PC-9 (cell line): ENCODE measurements around the gene CYSRT1. TPM values are rescaled to one million over a fixed set of nuclear protein-coding genes. Genes with fewer than 3 reads are reported as not detected.

ENCODE experiments used
- BruUV-seq: library from RNA; stranded (reverse); fragments of 400-500 nt; replicated peaks from 2 replicates; lab custom pipeline; 2021; lab: Mats Ljungman, UMichigan
- CTCF ChIA-PET: fragments of 300-600 bp; sonication (Branson Sonifier 250); formaldehyde crosslinking; loops from one replicate; lab custom pipeline; 2022; ENCODE audit warnings: antibody characterized with exemption; lab: Charles Lee
- POLR2A ChIA-PET: fragments of 300-600 bp; sonication (Branson Sonifier 250); formaldehyde crosslinking; loops from one replicate; lab custom pipeline; 2022; ENCODE audit warnings: antibody characterized with exemption; ENCODE audit not compliant: unreplicated experiment; lab: Charles Lee
- DNase-seq, 2 experiments: peaks; one replicate each; pipeline versions ENCODE4 v3.0.0 to v3.0.0-alpha.2; 2015 to 2022; ENCODE audit warnings: mixed read lengths in 1 of 2
- H2AFZ ChIP-seq: fragments of 200-600 bp; sonication (generic); 2 replicates; pipeline ENCODE4 v1.8.1; 2017; ENCODE audit warnings: antibody characterized with exemption
- H3F3A ChIP-seq: fragments of 200-600 bp; sonication (generic); 2 replicates; pipeline ENCODE4 v1.8.1; 2017; ENCODE audit warnings: antibody characterized with exemption, mild to moderate bottlenecking, low read depth; ENCODE audit not compliant: insufficient read depth
- H3K27ac ChIP-seq: fragments of 200-600 bp; sonication (generic); 2 replicates; pipeline ENCODE4 v1.6.1; 2016; ENCODE audit warnings: mixed run types
- H3K27me3 ChIP-seq: fragments of 200-600 bp; sonication (generic); 2 replicates; pipeline ENCODE4 v1.6.1; 2016; ENCODE audit warnings: low read depth, mixed run types; ENCODE audit not compliant: insufficient read depth
- H3K36me3 ChIP-seq: fragments of 200-600 bp; sonication (generic); 2 replicates; pipeline ENCODE4 v1.6.1; 2016; ENCODE audit warnings: low read depth, mixed run types
- H3K4me1 ChIP-seq: fragments of 200-600 bp; sonication (generic); replicated peaks from 2 replicates; pipeline ENCODE4 v1.6.1; 2016; ENCODE audit warnings: mixed run types; ENCODE audit not compliant: insufficient read depth
- H3K4me2 ChIP-seq: fragments of 200-600 bp; sonication (generic); 2 replicates; pipeline ENCODE4 v1.6.1; 2017; ENCODE audit warnings: mixed run types
- H3K4me3 ChIP-seq: fragments of 200-600 bp; sonication (generic); 2 replicates; pipeline ENCODE4 v1.6.1; 2016; ENCODE audit warnings: mixed run types
- H3K79me2 ChIP-seq: fragments of 200-600 bp; sonication (generic); 2 replicates; pipeline ENCODE4 v1.6.1; 2017; ENCODE audit warnings: low read depth, mixed run types
- H3K9me2 ChIP-seq: fragments of 200-600 bp; sonication (generic); 2 replicates; pipeline ENCODE4 v1.8.1; 2017; ENCODE audit warnings: mild to moderate bottlenecking; ENCODE audit not compliant: insufficient read depth
- H3K9me3 ChIP-seq: fragments of 200-600 bp; sonication (generic); 2 replicates; pipeline ENCODE4 v1.8.1; 2016; ENCODE audit warnings: low read depth; ENCODE audit not compliant: insufficient read depth
- H4K20me1 ChIP-seq: fragments of 200-600 bp; sonication (generic); 2 replicates; pipeline ENCODE4 v1.8.1; 2017; ENCODE audit not compliant: insufficient read depth
- CTCF ChIP-seq: fragments of 200-600 bp; sonication (generic); conservative IDR thresholded peaks from 2 replicates; pipeline ENCODE4 v1.6.1; 2017; ENCODE audit warnings: mixed run types, antibody characterized with exemption, mild to moderate bottlenecking, moderate library complexity
- EZH2 ChIP-seq: fragments of 200-600 bp; sonication (generic); IDR thresholded peaks from 2 replicates; pipeline ENCODE4 v1.8.0; 2017; ENCODE audit warnings: antibody characterized with exemption, low read depth
- intact Hi-C: fragments of 100-400 bp; cut with micrococcal nuclease; formaldehyde crosslinking; loops from one replicate; pipeline ENCODE4 v1.10.0; 2022; ENCODE audit not compliant: unreplicated experiment
- total RNA-seq: library from RNA; stranded (reverse); gene quantifications from 2 replicates; pipeline ENCODE4 v1.2.3, GENCODE V29; 2021

Gene CYSRT1
- total RNA-seq, 1 experiment from 2014 or later = 15.2 TPM

- DNase-seq = peak in 1 of 2 experiments; percentile 67
- ChIA-PET POLR2A (interaction anchor here (0.5 to 1.5 kb wide), 5 partner anchors 13 to 39 kb away, joined by 3 to 7 read pairs (median 4); partner anchors contain the start of gene TUBB4B), CTCF (interaction anchor here (0.6 to 2.3 kb wide), 5 partner anchors 9 to 410 kb away, joined by 3 to 15 read pairs (median 3); partner anchors contain the start of gene SSNA1)
- Histone ChIP-seq H2AFZ (no peak overlapping the region), H3K4me2 (peak overlapping the region; percentile 99), H3K27me3 (no peaks in the 10 kb centered on the region), H4K20me1 (no peaks in the 10 kb centered on the region), H3K9me3 (no peaks in the 10 kb centered on the region), H3K27ac (peak overlapping the region; percentile 79), H3K36me3 (no peaks in the 10 kb centered on the region), H3K9me2 (no peaks in the 10 kb centered on the region), H3F3A (peaks cover 43% of the 10 kb centered on the region), H3K4me3 (peak overlapping the region; percentile 29; the same call in 1 of the 2 replicates), H3K4me1 (peaks cover 55% of the 10 kb centered on the region), H3K79me2 (peaks cover 7% of the 10 kb centered on the region; the same call in 1 of the 2 replicates)
- TF ChIP-seq CTCF (no peak), EZH2 (no peak)
- intact Hi-C loops = loop anchor here (1.0 to 2.0 kb wide), 6 partner anchors 29 to 181 kb away; partner anchors contain the start of genes ANAPC2, NPDC1, SAPCD2 and SSNA1
- no TSS peak for BruUV-seq
Observed at GRCh38 chr9:137227853-137228505, 3.0 kb downstream of the CYSRT1 start.

GRCh38 chr9:137228506-137228967, 3.6 kb downstream of the CYSRT1 start:
- H3K79me2 ChIP-seq = peaks cover 7% of the 10 kb centered on the region; the same call in 1 of the 2 replicates
- H3K4me2 ChIP-seq = peak overlapping the region; percentile 71
- peak overlapping the region; percentile 29; the same call in 1 of the 2 replicates for H3K4me3 ChIP-seq
- DNase-seq = peak; percentile 59 to 80
- no peaks in the 10 kb centered on the region for H3K27me3 ChIP-seq
- H3K9me3 ChIP-seq = no peaks in the 10 kb centered on the region
- no TSS peak for BruUV-seq
- POLR2A ChIA-PET = interaction anchor here (0.6 kb wide), 1 partner anchor 12 kb away, joined by 7 read pairs; no protein-coding TSS in a partner anchor
- TF ChIP-seq CTCF (no peak), EZH2 (no peak)
- no peak overlapping the region for H2AFZ ChIP-seq
- no peaks in the 10 kb centered on the region for H4K20me1 ChIP-seq
- CTCF ChIA-PET = interaction anchor here (2.3 kb wide), 1 partner anchor 39 kb away, joined by 15 read pairs; the partner anchor contains the start of gene SSNA1
- no peaks in the 10 kb centered on the region for H3K9me2 ChIP-seq
- peaks cover 55% of the 10 kb centered on the region for H3K4me1 ChIP-seq
- H3K36me3 ChIP-seq = no peaks in the 10 kb centered on the region
- intact Hi-C loops = no loop called here
- peaks cover 41% of the 10 kb centered on the region for H3F3A ChIP-seq
- no peak overlapping the region for H3K27ac ChIP-seq

GRCh38 chr9:137228968-137229896, 4.3 kb downstream of the CYSRT1 start:
- Histone ChIP-seq H3K9me3 (no peaks in the 10 kb centered on the region), H3K36me3 (no peaks in the 10 kb centered on the region), H3K4me2 (peak overlapping the region; percentile 71), H3K79me2 (peaks cover 7% of the 10 kb centered on the region; the same call in 1 of the 2 replicates), H3K4me3 (peak overlapping the region; percentile 29; the same call in 1 of the 2 replicates), H3K27me3 (no peaks in the 10 kb centered on the region), H2AFZ (no peak overlapping the region), H3K27ac (no peak overlapping the region), H4K20me1 (no peaks in the 10 kb centered on the region), H3K4me1 (peaks cover 50% of the 10 kb centered on the region), H3F3A (peaks cover 34% of the 10 kb centered on the region), H3K9me2 (no peaks in the 10 kb centered on the region)
- CTCF ChIA-PET = no interaction called here
- no peak for DNase-seq
- BruUV-seq = no TSS peak
- TF ChIP-seq CTCF (no peak), EZH2 (no peak)
- POLR2A ChIA-PET = no interaction called here
- intact Hi-C loops = no loop called here
